Activated CD4-positive, CD25-positive, alpha-beta regulatory T cell treated with anti-CD3 and anti-CD28 coated beads, Interleukin-2, amount 50 U/mL, for 72 hours (primary cell): Measurements from ENCODE around the gene KLK8.
"Not testable (repeated sequence)": the region's sequence is repeated elsewhere in the genome, so short reads cannot be mapped to it uniquely, and the experiment has no call there.

ENCODE experiments used
- DNase-seq: peaks from one replicate; pipeline ENCODE4 v3.0.0; 2021

Gene KLK8

DNA sequence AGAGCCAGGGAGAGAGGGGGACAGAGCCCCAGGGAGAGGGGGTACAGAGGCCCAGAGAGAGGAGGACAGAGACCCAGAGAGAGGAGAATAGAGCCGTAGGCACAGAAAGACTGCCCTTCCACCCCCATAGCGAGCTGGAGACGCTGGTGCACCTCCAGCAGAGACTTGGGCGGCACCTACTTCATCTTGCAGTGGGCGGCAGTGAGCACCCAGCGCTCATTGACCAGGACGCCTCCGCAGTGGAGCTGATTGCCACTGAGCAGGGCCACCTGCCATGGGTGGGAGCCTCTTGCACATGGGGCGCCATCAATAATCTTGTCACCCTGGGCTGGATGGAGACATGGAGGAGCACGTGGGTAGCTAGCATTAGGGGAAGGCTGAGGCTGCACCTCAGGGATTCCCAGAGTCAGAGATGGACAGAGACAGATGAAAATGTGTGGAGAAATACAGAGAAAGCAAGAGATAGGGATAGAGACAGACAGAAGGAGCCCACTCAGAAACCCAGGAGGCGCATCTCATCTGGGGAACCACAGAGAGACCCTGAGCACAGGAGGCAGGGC, 19.7 kb downstream of the KLK8 start:
- DNase-seq, result no peak

DNA sequence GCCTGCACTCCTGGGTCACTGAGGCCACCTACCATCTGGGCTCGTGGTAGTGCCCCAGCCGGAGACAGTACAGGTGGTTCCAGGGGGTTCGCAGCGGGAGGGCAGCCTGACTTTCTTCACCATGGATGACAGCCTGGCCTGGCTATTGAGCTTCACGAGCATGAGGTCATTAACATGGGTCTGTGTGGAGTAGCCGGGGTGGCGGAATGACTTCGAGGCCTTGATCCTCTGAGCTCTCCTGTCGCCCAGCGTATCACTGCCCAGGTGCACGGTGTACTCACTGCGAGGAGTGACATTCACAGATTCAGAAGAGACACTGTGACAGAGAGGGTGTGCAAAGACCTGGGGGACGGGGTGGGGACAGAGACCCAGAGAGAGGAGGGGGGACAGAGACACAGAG, 21.2 kb downstream of the KLK8 start:
- no peak for DNase-seq

DNA sequence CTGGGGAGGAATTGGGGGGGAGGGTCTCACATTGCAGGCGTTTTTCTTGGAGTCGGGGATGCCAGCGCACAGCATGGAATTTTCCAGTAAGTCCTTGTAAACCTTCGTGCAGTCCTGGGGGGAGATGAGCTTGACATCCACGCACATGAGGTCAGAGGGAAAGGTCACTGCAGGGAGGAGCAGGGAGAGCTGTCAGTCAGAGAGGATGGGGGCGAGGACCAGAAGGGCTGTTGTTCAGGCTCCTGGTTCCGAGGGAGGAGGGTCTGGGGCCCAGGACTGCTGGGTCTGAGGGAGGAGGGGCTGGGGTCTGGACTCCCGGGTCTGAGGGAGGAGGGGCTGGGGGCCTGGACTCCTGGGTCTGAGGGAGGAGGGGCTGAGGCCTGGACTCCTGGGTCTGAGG, 21.6 kb downstream of the KLK8 start:
- DNase-seq, result no peak

DNA sequence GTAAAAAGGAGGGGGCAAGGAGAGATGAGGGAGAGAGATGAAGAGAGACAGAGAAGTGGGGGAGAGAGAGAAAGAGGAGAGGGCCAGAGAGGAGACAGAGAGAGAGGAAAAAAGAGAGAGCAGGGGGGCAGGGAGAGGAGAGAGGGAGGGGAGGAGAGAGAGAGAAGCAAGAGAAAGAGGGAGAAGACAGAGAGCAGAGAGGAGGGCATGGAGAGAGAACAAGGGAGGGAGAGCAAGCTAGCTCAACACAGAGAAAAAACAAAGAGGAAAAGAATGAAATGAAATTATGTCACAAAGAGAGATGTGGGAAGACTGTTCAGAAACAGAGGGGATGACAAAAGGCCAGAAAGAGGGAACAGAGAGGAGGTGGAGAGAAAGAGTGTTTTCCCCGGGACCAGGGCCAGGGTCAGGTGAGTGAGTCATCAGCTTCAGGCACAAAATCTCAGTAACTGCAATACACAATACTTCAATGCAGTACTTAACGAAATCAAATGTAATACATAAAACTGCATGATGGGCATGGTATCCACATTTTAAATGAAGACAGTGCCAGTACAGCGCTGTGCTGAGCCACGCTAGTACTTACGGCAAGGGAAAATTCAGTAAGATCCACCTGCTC, 22.5 kb downstream of the KLK8 start:
- no peak for DNase-seq

DNA sequence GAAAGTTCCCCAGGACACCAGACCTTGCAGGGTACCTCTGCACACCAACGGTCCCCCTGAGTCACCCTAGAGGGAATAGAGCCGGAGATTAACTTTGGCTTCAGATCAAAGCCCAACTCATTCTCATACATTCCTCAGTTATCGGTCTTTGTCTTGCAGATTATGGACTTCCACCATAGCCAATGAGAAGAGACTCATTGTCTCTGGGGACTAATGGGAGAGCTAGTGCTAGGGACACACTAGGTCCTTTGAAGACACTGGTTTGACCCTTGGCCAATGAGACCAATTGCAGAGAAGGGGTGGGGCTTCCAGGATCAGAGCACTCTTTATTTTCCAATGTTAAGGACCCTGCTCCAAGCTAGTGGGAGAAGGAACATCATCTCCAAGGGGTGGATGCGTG, 23.8 kb downstream of the KLK8 start:
- DNase-seq, result no peak

DNA sequence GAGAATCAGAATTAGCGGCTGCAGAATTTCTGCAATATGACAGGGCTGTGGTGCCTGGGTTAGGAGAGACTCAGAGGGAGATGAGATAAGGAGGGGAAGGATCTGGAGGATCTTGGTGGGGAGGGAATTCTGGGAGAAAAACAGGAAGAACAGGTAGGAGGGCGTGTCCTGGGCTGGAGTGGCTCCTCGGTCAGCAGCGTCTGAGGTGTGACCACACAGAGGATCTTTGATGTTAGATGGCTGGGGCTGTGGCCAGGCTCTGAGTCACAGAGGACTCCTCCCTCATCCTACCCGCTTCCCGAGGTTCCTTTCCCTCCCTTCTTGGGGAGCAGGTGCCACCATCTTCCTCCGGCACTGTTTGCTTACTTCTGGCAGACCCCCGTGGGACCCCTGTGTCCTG, 25.6 kb downstream of the KLK8 start:
- no peak for DNase-seq

DNA sequence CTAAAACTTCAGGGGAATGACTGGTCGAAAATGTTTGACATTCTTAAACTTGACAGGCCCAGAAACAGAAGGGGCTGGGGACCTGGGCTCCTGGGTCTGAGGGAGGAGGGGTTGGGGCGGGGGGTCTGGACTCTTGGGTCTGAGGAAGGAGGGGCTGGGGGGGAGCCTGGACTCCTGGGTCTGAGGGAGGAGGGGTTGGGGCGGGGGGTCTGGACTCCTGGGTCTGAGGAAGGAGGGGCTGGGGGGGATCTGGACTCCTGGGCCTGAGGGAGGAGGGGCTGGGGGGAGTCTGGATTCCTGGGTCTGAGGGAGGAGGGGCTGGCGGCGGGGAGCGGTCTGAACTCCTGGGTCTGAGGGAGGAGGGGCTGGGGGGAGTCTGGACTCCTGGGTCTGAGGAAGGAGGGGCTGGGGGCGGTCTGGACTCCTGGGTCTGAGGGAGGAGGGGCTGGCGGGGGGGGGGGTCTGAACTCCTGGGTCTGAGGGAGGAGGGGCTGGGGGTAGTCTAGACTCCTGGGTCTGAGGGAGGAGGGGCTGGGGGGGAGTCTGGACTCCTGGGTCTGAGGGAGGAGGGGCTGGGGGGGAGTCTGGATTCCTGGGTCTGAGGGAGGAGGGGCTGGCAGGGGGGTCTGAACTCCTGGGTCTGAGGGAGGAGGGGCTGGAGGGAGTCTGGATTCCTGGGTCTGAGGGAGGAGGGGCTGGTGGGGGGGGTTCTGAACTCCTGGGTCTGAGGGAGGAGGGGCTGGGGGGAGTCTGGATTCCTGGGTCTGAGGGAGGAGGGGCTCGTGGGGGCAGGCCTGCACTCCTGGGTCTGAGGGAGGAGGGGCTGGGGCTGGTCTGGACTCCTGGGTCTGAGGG, 26.5 kb downstream of the KLK8 start:
- no peak for DNase-seq

DNA sequence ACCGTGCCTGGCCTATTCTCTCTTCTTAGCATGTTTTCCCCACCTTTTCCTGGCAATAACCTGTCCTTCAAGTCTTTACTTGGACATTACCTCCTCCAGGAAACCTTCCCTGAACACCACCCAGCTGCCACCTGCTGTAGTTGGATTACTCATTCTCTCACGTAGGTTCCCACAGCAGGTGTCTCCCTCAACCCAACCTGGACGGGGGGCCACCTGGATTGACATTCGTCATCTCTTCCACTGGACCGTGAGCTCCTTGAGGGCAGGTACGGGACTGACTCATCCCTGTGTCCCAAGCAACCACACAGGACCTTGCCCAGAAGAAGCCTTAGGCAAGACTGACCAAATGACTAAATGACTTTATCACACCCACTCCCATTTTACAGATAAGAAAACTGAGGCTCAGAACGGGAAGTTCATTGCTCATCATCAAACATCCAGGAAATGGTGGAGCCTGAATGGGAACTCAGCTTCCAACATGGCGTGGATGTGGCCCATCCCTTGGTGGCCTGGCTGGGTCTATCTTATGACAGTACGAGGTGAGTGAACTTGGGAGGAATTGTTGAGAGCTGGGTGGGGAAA, 28.5 kb downstream of the KLK8 start:
- no peak for DNase-seq

DNA sequence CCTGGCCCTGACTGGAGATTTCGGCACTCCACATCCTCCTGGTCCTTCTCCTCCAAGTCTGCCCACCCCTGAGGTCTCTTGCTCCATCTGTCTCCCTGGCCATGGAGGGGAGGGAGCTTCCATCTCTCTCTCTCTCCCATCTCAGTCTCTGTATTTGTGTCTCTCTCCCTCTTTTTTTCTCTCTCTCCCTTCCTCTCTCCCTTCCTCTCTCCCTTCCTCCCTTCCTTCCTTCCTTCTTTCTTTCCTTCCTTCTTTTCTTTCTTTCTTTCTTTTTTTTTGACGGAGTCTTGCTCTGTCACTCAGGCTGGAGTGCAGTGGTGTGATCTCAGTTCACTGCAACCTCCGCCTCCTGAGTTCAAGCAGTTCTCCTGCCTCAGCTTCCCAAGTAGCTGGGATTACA, 31.6 kb downstream of the KLK8 start:
- not testable (repeated sequence) for DNase-seq

DNA sequence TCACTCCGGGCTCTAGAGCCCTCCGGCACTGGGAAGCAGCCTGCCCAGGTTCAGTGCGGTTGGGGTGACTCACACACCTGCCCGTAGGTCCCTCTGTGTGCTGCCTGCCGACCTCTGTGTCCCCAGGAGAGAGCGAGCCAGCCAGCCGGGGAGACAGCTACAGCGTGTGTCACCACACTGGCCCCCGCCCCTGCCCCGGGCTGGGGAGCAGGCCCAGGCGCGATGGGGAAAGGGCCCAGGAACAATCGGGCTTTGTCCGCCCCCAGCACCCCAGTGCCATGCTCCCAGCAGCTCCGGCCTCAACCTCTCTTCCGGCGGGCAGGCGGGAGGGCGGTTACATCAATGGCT, 32.0 kb downstream of the KLK8 start, which contains the start of gene KLK6:
Gene KLK6 (minus strand): TSS at position 179 of the 348 bp plus-strand sequence. CDS start 1,487 bp downstream, outside the sequence.
- DNase-seq, result no peak

DNA sequence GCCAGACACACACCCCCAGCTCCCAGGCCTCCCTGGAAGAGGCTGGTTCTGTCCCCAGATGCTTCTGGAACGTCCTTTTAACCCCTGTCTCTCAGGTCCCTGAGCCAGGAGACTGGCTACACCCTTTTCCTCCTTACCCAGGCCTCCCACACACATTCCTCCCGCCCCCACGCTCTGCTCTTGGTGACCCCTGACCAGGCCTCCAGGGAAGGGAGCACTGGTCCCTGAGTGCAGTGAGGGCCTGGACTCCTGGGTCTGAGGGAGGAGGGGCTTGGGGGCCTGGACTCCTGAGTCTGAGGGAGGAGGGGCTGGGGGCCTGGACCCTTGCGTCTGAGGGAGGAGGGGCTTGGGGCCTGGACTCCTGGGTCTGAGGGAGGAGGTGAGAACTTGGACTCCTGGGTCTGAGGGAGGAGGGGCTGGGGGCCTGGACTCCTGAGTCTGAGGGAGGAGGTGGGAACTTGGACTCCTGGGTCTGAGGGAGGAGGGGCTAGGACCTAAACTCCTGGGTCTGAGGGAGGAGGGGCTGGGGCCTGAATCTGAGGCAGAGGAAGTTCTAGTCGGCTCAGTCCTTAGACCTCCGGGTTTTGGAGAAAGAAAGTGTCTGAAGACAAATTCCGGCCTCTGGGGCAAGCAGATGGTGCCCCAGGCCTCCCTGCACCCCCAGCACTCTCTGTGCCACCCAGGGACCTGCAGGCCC, 32.5 kb downstream of the KLK8 start:
- DNase-seq, result no peak

DNA sequence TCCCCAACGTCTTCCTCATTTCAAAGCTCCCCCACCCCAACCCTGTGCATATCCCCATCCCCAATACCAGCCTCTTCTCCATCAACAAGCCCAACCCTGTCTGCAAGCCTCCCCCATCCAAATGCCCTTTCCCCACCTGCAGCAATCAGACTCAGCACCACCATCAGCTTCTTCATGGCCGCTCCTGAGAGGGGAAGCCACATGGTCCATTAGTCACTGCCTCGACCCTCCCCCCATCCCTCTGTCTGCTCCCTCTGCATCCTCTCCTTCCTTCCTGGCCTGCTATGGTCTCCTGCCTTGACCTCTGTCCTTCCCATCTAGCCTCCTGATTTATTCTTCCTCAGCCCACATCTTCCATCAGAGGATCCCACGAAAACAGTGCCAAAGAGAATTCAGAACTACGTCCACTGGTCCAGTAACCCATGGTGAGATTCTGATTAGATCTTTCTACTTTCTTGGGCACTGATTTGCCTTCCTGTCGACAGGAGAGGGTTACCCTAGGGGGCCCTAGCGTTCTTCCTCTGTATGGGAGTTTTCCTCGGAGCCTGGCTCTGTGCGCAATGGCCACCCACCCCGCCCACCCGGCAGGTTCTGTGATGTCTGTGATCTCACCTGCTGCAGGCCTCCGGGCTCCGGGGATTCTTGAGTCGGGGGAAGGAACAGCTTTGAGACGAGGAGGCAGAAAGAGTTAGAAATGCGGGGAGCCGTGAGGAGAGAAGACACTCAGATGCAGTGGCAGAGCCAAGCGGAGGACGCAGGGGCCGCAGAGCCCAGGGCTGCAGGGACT, 33.3 kb downstream of the KLK8 start:
- no peak for DNase-seq

DNA sequence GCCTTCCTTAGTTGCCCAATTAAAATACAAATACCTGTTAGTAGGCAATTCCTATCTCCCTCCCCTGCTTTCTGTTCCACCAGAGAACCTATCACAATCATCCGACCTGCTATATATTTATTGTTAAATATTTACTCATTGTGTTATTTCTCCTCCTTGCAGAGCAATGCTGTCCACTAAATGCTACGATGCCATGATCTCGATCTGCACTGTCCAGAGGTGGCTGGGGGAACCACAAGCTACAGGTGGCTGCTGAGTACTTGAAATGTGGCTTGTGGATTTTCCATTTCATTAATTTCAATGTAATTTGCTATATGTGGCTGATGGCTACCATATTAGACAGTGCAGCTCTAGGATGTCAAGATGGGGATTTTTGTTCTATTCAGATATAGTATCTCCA, 37.1 kb downstream of the KLK8 start:
- no peak for DNase-seq

DNA sequence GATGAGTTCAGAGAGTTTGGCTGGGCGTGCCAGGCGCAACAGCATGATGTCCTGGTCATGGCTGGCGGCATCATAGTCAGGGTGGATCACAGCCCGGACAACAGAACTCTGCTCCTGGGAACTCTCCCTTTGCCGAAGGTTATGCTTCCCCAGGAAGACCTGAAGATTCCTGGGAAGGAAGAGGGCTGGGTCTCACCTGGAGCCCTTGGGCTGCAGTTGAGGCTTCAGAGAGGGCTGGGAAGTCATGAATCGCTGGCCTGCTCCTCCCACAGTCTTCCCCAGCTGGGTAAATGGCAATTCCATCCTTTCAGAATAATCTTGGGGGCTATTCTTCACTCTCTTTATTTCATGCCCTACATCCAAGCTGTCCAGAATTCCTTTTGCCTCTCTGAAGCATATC, 38.0 kb downstream of the KLK8 start:
- no peak for DNase-seq

DNA sequence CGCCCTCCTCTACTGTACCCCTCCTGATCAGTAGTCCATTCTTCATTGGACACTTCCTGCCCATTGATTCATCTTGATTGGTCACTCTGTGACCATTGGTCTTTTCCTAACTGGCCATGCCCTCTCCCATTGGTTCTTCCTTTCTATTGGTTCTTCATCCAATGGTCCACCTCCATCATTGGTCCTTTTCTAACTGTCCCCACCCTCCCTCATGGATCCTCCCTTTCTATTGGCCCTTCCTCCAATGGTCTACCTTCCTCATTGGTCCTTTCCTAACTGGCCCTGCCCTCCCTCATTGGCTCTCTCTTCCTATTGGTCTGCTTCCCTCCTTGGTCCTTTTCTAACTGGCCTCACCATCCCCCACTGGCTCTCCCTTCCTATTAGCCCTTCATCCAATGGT, 39.2 kb downstream of the KLK8 start:
- no peak for DNase-seq

DNA sequence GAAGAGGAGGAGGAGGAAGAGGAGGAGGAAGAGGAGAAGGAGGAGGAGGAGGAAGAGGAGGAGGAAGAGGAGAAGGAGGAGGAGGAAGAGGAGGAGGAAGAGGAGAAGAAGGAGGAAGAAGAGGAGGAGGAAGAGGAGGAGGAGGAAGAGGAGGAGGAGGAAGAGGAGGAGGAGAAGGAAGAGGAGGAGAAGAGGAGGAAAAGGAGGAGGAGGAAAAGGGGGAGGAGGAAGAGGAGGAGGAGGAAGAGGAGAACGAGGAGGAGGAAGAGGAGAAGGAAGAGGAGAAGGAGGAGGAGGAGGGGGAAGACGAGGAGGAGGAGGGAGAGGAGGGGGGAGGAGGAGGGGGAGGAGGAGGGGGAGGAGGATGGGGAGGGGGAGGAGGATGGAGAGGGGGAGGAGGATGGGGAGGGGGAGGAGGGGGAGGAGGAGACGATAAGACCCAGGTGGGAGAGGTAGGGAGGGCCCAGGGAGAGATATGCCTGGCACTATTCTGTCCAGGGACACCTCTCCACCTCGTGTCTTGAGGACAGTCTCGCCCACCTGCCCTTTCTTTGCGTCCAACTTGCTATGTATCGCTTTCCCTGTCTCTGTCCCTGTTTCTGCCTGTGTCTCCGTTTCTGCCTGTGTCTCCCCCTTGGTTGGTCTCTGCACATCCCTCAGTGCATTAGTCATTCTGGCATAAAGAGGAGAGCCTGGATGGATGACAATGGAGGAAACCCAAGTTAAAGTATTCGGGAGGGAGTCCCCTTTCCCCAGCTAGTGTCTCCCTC, 41.5 kb downstream of the KLK8 start:
- DNase-seq, result no peak

DNA sequence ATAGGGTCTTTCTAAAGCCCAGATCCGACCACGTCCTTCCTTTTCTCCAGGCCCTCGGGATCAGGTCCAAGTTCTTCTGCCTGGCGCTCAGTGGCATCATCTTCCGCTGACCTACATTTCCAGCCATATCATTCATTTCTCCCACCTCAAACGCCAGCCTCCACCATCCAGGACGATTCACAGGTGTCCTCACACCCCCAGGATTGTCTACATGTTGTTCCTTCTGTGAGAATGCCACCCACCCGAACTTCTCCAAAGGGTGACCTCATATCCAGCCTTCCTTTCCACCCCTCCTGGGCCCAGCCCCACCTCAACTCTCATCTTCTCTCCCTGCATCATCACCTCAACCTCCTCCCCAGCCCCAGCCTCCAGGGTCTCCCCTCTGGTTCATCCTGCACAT, 43.8 kb downstream of the KLK8 start:
- no peak for DNase-seq

DNA sequence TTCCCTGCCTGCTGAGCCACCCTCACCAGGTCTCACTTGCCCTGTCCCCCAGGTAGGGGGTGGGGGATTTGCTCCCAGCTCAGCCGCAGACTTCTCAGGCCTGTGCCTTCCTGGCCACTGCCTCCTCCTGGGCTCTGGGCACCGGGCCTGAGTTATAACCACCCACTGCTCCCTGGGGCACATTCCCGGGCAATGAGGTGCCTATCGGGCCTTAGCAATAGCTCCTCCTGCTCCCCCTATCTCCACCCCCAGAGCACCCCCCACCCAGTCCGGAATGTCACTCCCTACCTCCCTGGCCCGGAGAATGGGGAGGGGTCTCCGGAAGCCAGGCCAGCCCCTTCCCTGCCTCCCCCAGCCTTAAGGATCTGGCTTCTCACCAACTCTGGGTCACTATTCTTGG, 48.5 kb downstream of the KLK8 start, which contains the start of gene KLK5:
Gene KLK5 (minus strand): TSS at position 129 of the 400 bp plus-strand sequence. CDS start 381 bp downstream, outside the sequence.
- DNase-seq, result no peak

DNA sequence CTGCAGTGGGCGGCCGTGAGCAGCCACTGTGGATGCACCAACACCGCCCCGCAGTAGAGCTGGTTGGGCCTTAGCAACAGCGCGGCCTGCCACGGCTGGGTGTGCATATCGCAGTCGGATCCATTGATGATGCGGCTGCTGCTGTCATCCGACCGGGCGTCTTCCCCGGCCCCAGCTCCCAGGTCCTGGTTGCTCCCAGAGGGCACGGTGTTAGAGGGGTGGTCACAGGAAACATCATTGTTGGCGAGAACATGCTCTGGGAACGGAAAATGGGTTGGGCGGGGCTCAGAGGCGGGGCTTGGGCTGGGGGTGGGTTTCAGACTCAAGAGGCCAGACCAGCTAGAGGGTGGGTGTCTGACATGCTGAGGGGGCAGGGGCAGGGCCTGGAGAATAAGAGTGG, 51.5 kb downstream of the KLK8 start:
- no peak for DNase-seq

DNA sequence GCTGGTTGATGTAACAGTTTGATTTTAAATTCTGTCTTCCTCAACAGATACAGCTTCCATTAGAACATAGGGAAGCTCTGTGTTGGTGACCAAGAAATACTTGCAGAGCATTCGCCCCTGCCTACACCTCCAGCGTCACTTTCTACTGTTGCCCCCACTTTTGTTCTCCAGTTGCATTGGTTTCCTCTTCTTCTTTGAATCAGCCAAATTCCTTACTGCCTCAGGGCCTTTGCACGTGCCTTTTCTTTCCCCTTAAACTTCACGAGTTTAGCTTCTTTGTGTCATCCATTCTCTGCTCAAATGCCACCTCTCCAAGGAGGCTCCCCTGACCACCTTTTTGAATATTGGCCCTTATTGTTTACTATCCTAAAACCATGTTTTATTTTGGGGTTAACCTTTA, 54.3 kb downstream of the KLK8 start:
- no peak for DNase-seq
